Placental epithelial cell (primary cell): ENCODE measurements around the gene HECA. TPM values are rescaled to one million over a fixed set of nuclear protein-coding genes. Genes with fewer than 3 reads are reported as not detected.

ENCODE experiments used
- total RNA-seq: library from RNA; depleted of rRNA; stranded (reverse); fragments of >200 nt; gene quantifications from 2 replicates; pipeline ENCODE4 v1.2.3, GENCODE V29; 2012

HECA gene, protein sequence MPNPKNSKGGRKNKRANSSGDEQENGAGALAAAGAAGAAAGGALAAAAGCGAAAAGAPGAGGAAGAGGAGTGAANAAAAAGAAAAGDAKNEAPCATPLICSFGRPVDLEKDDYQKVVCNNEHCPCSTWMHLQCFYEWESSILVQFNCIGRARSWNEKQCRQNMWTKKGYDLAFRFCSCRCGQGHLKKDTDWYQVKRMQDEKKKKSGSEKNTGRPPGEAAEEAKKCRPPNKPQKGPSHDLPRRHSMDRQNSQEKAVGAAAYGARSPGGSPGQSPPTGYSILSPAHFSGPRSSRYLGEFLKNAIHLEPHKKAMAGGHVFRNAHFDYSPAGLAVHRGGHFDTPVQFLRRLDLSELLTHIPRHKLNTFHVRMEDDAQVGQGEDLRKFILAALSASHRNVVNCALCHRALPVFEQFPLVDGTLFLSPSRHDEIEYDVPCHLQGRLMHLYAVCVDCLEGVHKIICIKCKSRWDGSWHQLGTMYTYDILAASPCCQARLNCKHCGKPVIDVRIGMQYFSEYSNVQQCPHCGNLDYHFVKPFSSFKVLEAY
- total RNA-seq, result 20.4 and 22.3 TPM in 2 replicates

DNA sequence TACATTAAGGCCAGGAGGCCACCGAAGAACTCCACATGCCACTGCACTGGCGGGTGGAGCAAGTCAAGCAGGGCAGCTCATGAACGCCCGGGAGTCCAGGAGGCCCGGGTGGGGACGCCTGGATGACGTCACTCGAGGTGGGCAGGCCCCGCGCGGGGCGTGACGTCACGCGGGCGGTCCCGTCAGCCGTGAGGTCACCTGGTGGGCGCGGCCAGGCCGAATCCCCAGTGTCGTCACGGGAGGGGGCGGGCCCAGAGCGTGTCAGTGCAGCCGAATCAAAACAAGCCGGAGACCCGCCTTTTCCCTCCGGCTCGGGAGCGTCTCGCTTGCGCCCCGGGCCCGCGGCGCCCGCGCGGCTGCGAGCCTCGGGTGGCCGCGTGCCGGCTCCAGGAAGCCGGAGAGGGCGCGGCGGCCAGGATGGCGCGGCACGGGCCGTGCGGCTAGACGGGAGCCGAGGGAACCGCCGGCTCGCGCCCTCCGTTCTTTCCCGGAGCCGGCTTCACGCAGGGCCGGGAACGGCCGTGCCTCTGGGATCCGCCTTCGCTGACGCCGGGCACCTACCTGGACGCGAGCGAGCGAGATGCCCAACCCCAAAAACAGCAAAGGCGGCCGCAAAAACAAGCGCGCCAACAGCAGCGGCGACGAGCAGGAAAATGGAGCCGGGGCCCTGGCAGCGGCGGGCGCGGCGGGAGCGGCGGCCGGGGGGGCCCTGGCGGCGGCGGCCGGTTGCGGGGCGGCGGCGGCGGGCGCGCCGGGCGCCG, at the start of gene HECA:
HECA (plus strand) TSS at position 264 of the 761 bp plus-strand sequence; CDS start at position 581, 317 bp downstream.

Other genes with a start within 250 kb of the HECA start
- 51.0 and 55.0 TPM in 2 replicates for gene REPS1, start 146.8 kb upstream of the HECA start, total RNA-seq
- gene ABRACL, start 106.3 kb upstream of the HECA start, total RNA-seq, result 18.1 and 26.9 TPM in 2 replicates
- not detected in 2 replicates for gene TXLNB, start 156.9 kb downstream of the HECA start, total RNA-seq
- gene CITED2, start 239.6 kb downstream of the HECA start, total RNA-seq, result 130 and 225 TPM in 2 replicates